HepG2 (cell line): ENCODE results near the gene PEX11G. TPM values are rescaled to one million over a fixed set of nuclear protein-coding genes. Genes with fewer than 3 reads are reported as not detected.

ENCODE experiments used
- BHLHE40 ChIP-seq: IDR thresholded peaks from 2 replicates; pipeline ENCODE4 v1.6.1; 2011; ENCODE audit warnings: low read length, improper control_type of control experiment
- FOXM1 ChIP-seq: sonication (generic); formaldehyde crosslinking; IDR thresholded peaks from 2 replicates; pipeline ENCODE4 v1.5.0; 2020; ENCODE audit warnings: missing genetic modification reagents
- GLI4 ChIP-seq: sonication (generic); formaldehyde crosslinking; IDR thresholded peaks from 2 replicates; pipeline ENCODE4 v1.5.1; 2020; ENCODE audit warnings: missing genetic modification reagents, mild to moderate bottlenecking, moderate library complexity, borderline replicate concordance
- HOXA3 ChIP-seq: sonication (generic); formaldehyde crosslinking; IDR thresholded peaks from 2 replicates; pipeline ENCODE4 v1.5.0; 2020; ENCODE audit warnings: missing genetic modification reagents
- JARID2 ChIP-seq: sonication (generic); formaldehyde crosslinking; IDR thresholded peaks from 2 replicates; pipeline ENCODE4 v1.8.1; 2023; ENCODE audit warnings: missing genetic modification reagents, inconsistent platforms; ENCODE audit not compliant: insufficient replicate concordance
- MIER3 ChIP-seq: IDR thresholded peaks from 2 replicates; pipeline ENCODE4 v1.6.1; 2016; ENCODE audit warnings: missing compliant biosample characterization, borderline replicate concordance
- NFE2L2 ChIP-seq: fragments of 150-350 bp; IDR thresholded peaks from 2 replicates; pipeline ENCODE4 v1.6.1; 2014; ENCODE audit warnings: low read length
- PHF20 ChIP-seq: sonication (generic); formaldehyde crosslinking; IDR thresholded peaks from 2 replicates; pipeline ENCODE4 v1.5.0; 2020; ENCODE audit warnings: mild to moderate bottlenecking, missing genetic modification reagents
- RFXAP ChIP-seq: sonication (generic); formaldehyde crosslinking; IDR thresholded peaks from 2 replicates; pipeline ENCODE4 v1.4.0; 2020; ENCODE audit warnings: missing genetic modification reagents, borderline replicate concordance
- SP4 ChIP-seq: sonication (generic); formaldehyde crosslinking; IDR thresholded peaks from 2 replicates; pipeline ENCODE4 v1.8.1; 2023; ENCODE audit warnings: mild to moderate bottlenecking, missing genetic modification reagents
- TBL1XR1 ChIP-seq: fragments of 150-350 bp; IDR thresholded peaks from 2 replicates; pipeline ENCODE4 v1.6.1; 2014; ENCODE audit warnings: borderline replicate concordance, low read length; ENCODE audit not compliant: partially characterized antibody
- ZBTB7A ChIP-seq: sonication (generic); formaldehyde crosslinking; IDR thresholded peaks from 2 replicates; pipeline ENCODE4 v1.8.0; 2022; ENCODE audit warnings: mild to moderate bottlenecking, missing genetic modification reagents
- ZNF317 ChIP-seq: sonication (generic); formaldehyde crosslinking; IDR thresholded peaks from 2 replicates; pipeline ENCODE4 v1.5.0; 2020; ENCODE audit warnings: mild to moderate bottlenecking, missing genetic modification reagents
- ZNF333 ChIP-seq: sonication (generic); formaldehyde crosslinking; IDR thresholded peaks from 2 replicates; pipeline ENCODE4 v1.4.0; 2020; ENCODE audit warnings: mild to moderate bottlenecking, missing genetic modification reagents, borderline replicate concordance
- ZNF343 ChIP-seq: sonication (generic); formaldehyde crosslinking; IDR thresholded peaks from 2 replicates; pipeline ENCODE4 v1.4.0; 2020; ENCODE audit warnings: mild to moderate bottlenecking, missing genetic modification reagents
- ZNF616 ChIP-seq: sonication (generic); formaldehyde crosslinking; IDR thresholded peaks from 2 replicates; pipeline ENCODE4 v1.5.0; 2020; ENCODE audit warnings: low read depth, mild to moderate bottlenecking, missing genetic modification reagents
- ZNF761 ChIP-seq: sonication (generic); formaldehyde crosslinking; conservative IDR thresholded peaks from 2 replicates; pipeline ENCODE4 v1.4.0; 2020; ENCODE audit warnings: mild to moderate bottlenecking, missing genetic modification reagents
- polyA plus RNA-seq, 8 experiments: library from polyadenylated mRNA; depleted of rRNA in 3 of 8; stranded (reverse) in 7 of 8; unstranded in 1 of 8; fragments of >200 nt; fragmentation: Illumina TruSeq in 4 of 8; extraction: Trizol in 4 of 8; gene quantifications; 2 replicates each; pipeline versions ENCODE4 v1.2.1 to v1.2.3, GENCODE V29; 2011 to 2016; ENCODE audit warnings: low read depth in 4 of 8, missing spikeins in 1 of 8, mixed read lengths in 1 of 8; ENCODE audit not compliant: insufficient read depth in 1 of 8
- total RNA-seq, 5 experiments: library from RNA; depleted of rRNA; stranded (reverse); fragments of >200 nt; fragmentation: Illumina TruSeq; extraction: Trizol; gene quantifications; 2 replicates each; pipeline ENCODE4 v1.2.3, GENCODE V29; 2016; ENCODE audit warnings: low read depth in 1 of 5
- TF ChIP-seq, protein P1 (sequence below): sonication (generic); formaldehyde crosslinking; IDR thresholded peaks from 2 replicates; pipeline ENCODE4 v1.9.0; 2021; ENCODE audit warnings: missing genetic modification reagents, mild to moderate bottlenecking, borderline replicate concordance
- TF ChIP-seq, protein P2 (sequence below): sonication (generic); formaldehyde crosslinking; IDR thresholded peaks from 2 replicates; pipeline ENCODE4 v1.9.0; 2022; ENCODE audit warnings: low read depth, missing genetic modification reagents
- TF ChIP-seq, protein P3 (sequence below): IDR thresholded peaks from 2 replicates; pipeline ENCODE4 v1.6.1; 2016; ENCODE audit warnings: mild to moderate bottlenecking
- TF ChIP-seq, protein P4 (sequence below): IDR thresholded peaks from 2 replicates; pipeline ENCODE4 v1.6.1; 2018; ENCODE audit warnings: missing genetic modification reagents
- TF ChIP-seq, protein P5 (sequence below): sonication (generic); formaldehyde crosslinking; IDR thresholded peaks from 2 replicates; pipeline ENCODE4 v1.4.0; 2020; ENCODE audit warnings: missing genetic modification reagents

PEX11G gene
- total and polyA plus RNA-seq, 2 of the 13 experiments (the other 11 are each of a cell fraction or from before 2014, with no cell fraction given), result not detected

DNA sequence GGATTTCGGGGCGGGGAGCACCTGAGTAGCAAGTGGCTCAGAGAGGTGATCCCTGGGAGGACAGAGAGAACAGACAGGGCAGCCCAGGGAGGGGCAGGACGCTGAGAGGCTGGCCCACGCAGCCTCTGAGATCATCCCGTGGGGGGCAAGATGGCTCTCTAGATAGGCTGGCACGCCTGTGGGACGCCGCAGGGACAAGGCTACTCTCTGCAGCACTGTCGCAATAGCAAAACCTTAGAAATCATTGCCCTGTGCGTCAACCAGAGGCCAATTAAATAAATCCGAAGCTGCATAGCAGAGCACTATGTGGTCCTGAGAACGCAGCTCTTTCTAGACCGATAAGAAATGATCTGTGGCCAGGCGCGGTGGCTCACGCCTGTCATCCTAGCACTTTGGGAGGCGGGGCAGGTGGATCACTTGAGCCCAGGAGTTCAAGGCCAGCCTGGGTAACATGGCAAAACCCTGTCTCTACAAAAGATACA is 5.1 kb downstream of the PEX11G start (continued):
- TF ChIP-seq, protein P1, sequence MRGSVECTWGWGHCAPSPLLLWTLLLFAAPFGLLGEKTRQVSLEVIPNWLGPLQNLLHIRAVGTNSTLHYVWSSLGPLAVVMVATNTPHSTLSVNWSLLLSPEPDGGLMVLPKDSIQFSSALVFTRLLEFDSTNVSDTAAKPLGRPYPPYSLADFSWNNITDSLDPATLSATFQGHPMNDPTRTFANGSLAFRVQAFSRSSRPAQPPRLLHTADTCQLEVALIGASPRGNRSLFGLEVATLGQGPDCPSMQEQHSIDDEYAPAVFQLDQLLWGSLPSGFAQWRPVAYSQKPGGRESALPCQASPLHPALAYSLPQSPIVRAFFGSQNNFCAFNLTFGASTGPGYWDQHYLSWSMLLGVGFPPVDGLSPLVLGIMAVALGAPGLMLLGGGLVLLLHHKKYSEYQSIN (CRISPR knock-in tag), result no peak
- TF ChIP-seq NFE2L2 (no peak), ZNF317 (no peak), GLI4 (CRISPR knock-in tag) (no peak), BHLHE40 (no peak), RFXAP (CRISPR knock-in tag) (no peak), MIER3 (no peak), TBL1XR1 (no peak), SP4 (CRISPR knock-in tag) (no peak), JARID2 (CRISPR knock-in tag) (no peak), FOXM1 (no peak), HOXA3 (CRISPR knock-in tag) (peak; percentile 40; the same call in 1 of the 2 replicates), PHF20 (CRISPR knock-in tag) (no peak), ZNF333 (CRISPR knock-in tag) (no peak), ZNF616 (CRISPR knock-in tag) (no peak), ZNF343 (CRISPR knock-in tag) (no peak), ZBTB7A (no peak), ZNF761 (CRISPR knock-in tag) (no peak)
- TF ChIP-seq, protein P2, sequence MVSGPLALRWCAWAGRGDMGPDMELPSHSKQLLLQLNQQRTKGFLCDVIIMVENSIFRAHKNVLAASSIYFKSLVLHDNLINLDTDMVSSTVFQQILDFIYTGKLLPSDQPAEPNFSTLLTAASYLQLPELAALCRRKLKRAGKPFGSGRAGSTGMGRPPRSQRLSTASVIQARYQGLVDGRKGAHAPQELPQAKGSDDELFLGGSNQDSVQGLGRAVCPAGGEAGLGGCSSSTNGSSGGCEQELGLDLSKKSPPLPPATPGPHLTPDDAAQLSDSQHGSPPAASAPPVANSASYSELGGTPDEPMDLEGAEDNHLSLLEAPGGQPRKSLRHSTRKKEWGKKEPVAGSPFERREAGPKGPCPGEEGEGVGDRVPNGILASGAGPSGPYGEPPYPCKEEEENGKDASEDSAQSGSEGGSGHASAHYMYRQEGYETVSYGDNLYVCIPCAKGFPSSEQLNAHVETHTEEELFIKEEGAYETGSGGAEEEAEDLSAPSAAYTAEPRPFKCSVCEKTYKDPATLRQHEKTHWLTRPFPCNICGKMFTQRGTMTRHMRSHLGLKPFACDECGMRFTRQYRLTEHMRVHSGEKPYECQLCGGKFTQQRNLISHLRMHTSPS, result 0 out of 2 replicates have a peak, but pooled peaks have one; percentile 36
- TF ChIP-seq, protein P3, sequence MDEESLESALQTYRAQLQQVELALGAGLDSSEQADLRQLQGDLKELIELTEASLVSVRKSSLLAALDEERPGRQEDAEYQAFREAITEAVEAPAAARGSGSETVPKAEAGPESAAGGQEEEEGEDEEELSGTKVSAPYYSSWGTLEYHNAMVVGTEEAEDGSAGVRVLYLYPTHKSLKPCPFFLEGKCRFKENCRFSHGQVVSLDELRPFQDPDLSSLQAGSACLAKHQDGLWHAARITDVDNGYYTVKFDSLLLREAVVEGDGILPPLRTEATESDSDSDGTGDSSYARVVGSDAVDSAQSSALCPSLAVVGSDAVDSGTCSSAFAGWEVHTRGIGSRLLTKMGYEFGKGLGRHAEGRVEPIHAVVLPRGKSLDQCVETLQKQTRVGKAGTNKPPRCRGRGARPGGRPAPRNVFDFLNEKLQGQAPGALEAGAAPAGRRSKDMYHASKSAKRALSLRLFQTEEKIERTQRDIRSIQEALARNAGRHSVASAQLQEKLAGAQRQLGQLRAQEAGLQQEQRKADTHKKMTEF (CRISPR knock-in tag), result no peak
- TF ChIP-seq, protein P4, sequence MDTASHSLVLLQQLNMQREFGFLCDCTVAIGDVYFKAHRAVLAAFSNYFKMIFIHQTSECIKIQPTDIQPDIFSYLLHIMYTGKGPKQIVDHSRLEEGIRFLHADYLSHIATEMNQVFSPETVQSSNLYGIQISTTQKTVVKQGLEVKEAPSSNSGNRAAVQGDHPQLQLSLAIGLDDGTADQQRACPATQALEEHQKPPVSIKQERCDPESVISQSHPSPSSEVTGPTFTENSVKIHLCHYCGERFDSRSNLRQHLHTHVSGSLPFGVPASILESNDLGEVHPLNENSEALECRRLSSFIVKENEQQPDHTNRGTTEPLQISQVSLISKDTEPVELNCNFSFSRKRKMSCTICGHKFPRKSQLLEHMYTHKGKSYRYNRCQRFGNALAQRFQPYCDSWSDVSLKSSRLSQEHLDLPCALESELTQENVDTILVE (CRISPR knock-in tag), result no peak
- TF ChIP-seq, protein P5, sequence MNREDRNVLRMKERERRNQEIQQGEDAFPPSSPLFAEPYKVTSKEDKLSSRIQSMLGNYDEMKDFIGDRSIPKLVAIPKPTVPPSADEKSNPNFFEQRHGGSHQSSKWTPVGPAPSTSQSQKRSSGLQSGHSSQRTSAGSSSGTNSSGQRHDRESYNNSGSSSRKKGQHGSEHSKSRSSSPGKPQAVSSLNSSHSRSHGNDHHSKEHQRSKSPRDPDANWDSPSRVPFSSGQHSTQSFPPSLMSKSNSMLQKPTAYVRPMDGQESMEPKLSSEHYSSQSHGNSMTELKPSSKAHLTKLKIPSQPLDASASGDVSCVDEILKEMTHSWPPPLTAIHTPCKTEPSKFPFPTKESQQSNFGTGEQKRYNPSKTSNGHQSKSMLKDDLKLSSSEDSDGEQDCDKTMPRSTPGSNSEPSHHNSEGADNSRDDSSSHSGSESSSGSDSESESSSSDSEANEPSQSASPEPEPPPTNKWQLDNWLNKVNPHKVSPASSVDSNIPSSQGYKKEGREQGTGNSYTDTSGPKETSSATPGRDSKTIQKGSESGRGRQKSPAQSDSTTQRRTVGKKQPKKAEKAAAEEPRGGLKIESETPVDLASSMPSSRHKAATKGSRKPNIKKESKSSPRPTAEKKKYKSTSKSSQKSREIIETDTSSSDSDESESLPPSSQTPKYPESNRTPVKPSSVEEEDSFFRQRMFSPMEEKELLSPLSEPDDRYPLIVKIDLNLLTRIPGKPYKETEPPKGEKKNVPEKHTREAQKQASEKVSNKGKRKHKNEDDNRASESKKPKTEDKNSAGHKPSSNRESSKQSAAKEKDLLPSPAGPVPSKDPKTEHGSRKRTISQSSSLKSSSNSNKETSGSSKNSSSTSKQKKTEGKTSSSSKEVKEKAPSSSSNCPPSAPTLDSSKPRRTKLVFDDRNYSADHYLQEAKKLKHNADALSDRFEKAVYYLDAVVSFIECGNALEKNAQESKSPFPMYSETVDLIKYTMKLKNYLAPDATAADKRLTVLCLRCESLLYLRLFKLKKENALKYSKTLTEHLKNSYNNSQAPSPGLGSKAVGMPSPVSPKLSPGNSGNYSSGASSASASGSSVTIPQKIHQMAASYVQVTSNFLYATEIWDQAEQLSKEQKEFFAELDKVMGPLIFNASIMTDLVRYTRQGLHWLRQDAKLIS (CRISPR knock-in tag), result no peak
